ENCODE measurements around the gene GAS2.

DNA sequence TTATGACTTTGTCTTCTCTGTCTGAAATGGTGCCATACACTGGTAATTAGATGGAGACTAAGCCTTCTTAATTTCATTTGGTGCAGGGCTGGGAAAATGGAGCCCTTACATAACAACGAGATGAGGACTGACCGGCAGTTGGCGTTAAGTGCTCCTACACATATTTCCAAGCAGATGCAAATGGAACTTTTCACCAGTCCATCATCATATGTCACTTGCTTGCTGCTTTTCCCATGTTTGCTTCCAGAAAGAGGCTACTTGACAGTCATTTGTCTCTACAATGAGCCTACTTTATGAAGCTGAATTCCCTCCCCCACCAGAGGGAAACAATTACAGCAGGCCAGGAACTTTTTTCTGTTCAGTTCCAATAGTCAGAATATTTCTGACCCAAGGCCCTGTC, 130.6 kb downstream of the GAS2 start:
- TF ChIP-seq POLR2AphosphoS5 (IDR thresholded peaks at IDR 0.05) (no peak), POLR2A (IDR thresholded peaks at IDR 0.05) (no peak)
- TF ChIP-seq, protein P1, sequence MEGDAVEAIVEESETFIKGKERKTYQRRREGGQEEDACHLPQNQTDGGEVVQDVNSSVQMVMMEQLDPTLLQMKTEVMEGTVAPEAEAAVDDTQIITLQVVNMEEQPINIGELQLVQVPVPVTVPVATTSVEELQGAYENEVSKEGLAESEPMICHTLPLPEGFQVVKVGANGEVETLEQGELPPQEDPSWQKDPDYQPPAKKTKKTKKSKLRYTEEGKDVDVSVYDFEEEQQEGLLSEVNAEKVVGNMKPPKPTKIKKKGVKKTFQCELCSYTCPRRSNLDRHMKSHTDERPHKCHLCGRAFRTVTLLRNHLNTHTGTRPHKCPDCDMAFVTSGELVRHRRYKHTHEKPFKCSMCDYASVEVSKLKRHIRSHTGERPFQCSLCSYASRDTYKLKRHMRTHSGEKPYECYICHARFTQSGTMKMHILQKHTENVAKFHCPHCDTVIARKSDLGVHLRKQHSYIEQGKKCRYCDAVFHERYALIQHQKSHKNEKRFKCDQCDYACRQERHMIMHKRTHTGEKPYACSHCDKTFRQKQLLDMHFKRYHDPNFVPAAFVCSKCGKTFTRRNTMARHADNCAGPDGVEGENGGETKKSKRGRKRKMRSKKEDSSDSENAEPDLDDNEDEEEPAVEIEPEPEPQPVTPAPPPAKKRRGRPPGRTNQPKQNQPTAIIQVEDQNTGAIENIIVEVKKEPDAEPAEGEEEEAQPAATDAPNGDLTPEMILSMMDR (IDR thresholded peaks at IDR 0.05) = no peak
